Keratinocyte (primary cell): ENCODE data around the gene PXDN.

Experiments
- EZH2 ChIP-seq: IDR thresholded peaks from one replicate; pipeline ENCODE4 v1.6.1; 2012; ENCODE audit warnings: inconsistent platforms, mild to moderate bottlenecking, low read length, moderate library complexity
- TF ChIP-seq, protein P1 (sequence below), 3 experiments: IDR thresholded peaks in 1 of 3; conservative IDR thresholded peaks in 1 of 3; optimal IDR thresholded peaks in 1 of 3; 2 replicates in 2 of 3; 3 replicates in 1 of 3; pipeline versions ENCODE3 to v1.5.1; 2011; ENCODE audit warnings: low read length in 3 of 3, mild to moderate bottlenecking in 3 of 3, moderate library complexity in 2 of 3, control low read depth in 1 of 3, inconsistent platforms in 1 of 3; ENCODE audit not compliant: insufficient read depth in 2 of 3; ENCODE audit errors: extremely low read depth in 1 of 3

DNA sequence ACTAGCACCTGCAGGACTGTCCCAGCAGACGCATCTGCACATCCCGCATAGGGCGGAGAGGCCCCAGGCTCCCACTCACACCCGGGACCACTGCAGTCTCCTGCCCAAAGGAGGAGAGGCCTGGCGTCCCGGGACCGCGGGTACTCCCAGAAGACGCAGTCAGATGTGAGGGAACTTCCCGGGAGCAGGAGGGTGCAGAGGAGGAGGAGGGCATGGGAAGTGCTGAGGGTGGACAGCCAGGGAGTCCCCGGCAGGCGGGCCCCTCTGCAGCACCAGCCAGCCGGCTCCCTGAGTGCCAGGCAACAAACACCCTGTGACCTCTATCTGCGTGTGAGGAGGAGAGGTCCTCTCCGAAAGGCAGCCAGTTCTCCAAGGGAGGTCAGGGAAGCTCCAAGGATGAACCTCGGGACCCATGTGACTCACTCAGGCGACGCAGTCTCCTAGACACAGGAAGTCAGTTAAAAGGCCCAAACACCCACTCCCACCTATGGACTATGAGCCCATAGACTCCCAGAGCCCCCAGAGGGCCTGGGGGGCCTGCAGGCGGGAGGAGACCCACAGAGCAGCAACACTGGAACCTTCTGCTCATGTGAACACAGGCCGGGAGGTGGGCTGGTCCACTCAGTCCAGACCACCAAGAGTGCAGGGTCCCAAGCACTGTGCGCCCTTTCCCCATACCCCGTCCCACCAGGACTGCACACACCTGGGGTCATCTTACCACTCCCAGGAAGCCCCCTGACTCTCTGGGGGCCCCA lies 4.2 kb downstream of the PXDN start:
- TF ChIP-seq, protein P1, sequence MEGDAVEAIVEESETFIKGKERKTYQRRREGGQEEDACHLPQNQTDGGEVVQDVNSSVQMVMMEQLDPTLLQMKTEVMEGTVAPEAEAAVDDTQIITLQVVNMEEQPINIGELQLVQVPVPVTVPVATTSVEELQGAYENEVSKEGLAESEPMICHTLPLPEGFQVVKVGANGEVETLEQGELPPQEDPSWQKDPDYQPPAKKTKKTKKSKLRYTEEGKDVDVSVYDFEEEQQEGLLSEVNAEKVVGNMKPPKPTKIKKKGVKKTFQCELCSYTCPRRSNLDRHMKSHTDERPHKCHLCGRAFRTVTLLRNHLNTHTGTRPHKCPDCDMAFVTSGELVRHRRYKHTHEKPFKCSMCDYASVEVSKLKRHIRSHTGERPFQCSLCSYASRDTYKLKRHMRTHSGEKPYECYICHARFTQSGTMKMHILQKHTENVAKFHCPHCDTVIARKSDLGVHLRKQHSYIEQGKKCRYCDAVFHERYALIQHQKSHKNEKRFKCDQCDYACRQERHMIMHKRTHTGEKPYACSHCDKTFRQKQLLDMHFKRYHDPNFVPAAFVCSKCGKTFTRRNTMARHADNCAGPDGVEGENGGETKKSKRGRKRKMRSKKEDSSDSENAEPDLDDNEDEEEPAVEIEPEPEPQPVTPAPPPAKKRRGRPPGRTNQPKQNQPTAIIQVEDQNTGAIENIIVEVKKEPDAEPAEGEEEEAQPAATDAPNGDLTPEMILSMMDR (optimal IDR thresholded peaks at IDR 0.05 in 1 of 3, IDR thresholded peaks at IDR 0.05 in 1 of 3, conservative IDR thresholded peaks at IDR 0.05 in 1 of 3; ENCODE audit: extremely low read depth in 1 of 3, insufficient read depth in 2 of 3, low read length in 3 of 3), result no peak
- no peak for TF ChIP-seq EZH2
